Uterus (tissue), 4 donors: ENCODE results near the gene SLC25A21. TPM values are rescaled to one million over a fixed set of nuclear protein-coding genes. Genes with fewer than 3 reads are reported as not detected.

Experiments
- DNase-seq, 2 donors: peaks; one replicate each; pipeline ENCODE4 v3.0.0-alpha.2; 2019 to 2020
- H3K27ac ChIP-seq, 2 donors: fragments of 200-600 bp; sonication (generic); 1 replicate in 1 of 2; 2 replicates in 1 of 2; pipeline ENCODE4 v1.5.1; 2016 to 2018
- H3K27me3 ChIP-seq, 2 donors: fragments of 200-600 bp; sonication (generic); one replicate each; pipeline ENCODE4 v1.5.1; 2018 to 2019; ENCODE audit warnings: control low read depth in 1 of 2
- H3K36me3 ChIP-seq, 2 donors: fragments of 200-600 bp; sonication (generic); one replicate each; pipeline ENCODE4 v1.5.1; 2019; ENCODE audit warnings: control low read depth in 1 of 2
- H3K4me1 ChIP-seq, 2 donors: fragments of 200-600 bp; sonication (generic); one replicate each; pipeline ENCODE4 v1.5.1; 2018 to 2019; ENCODE audit warnings: control low read depth in 1 of 2
- H3K4me3 ChIP-seq, 2 donors: fragments of 200-600 bp; sonication (generic); 1 replicate in 1 of 2; 2 replicates in 1 of 2; pipeline ENCODE4 v1.5.1; 2018 to 2019; ENCODE audit warnings: mild to moderate bottlenecking in 1 of 2
- H3K9me3 ChIP-seq, 2 donors: fragments of 200-600 bp; sonication (generic); one replicate each; pipeline ENCODE4 v1.5.1; 2019; ENCODE audit warnings: control low read depth in 1 of 2
- CTCF ChIP-seq, 4 experiments: fragments of 200-600 bp in 2 of 4; fragments of 450-650 bp in 2 of 4; sonication (generic) in 2 of 4; IDR thresholded peaks; one replicate each; pipeline ENCODE4 v1.5.1; 2016 to 2019; ENCODE audit warnings: antibody characterized with exemption in 4 of 4, mild to moderate bottlenecking in 2 of 4, moderate library complexity in 1 of 4
- POLR2A ChIP-seq, 2 donors: fragments of 450-650 bp; IDR thresholded peaks; one replicate each; pipeline ENCODE4 v1.6.1; 2016; ENCODE audit warnings: antibody characterized with exemption in 2 of 2, mild to moderate bottlenecking in 1 of 2, moderate library complexity in 1 of 2
- intact Hi-C: fragments of 100-400 bp; cut with DNase I; formaldehyde crosslinking; loops from one replicate; pipeline ENCODE4 v1.15.1; 2023; ENCODE audit warnings: low total_unique reads
- total RNA-seq, 4 donors: library from RNA; depleted of rRNA in 3 of 4; stranded (reverse); fragments of >200 nt in 3 of 4; gene quantifications; one replicate each; pipeline versions ENCODE4 v1.1.0 to v1.2.4, GENCODE V29; 2014 to 2023
- donor health status: DM: yes; HTN: yes; CAD: no.

SLC25A21 gene
- total RNA-seq, 4 donors from 2014 or later = under 0.01 to 3.0 (median 2.0) TPM; not detected in 1

- no peaks in the 10 kb centered on the region for H3K9me3 ChIP-seq
- no peak overlapping the region for H3K27ac ChIP-seq
- DNase-seq = no peak
- no peaks in the 10 kb centered on the region for H3K27me3 ChIP-seq
- H3K36me3 ChIP-seq = no peaks in the 10 kb centered on the region
- H3K4me1 ChIP-seq = no peaks in the 10 kb centered on the region
- TF ChIP-seq POLR2A (IDR thresholded peaks at IDR 0.05) (no peak), CTCF (IDR thresholded peaks at IDR 0.05) (no peak)
- H3K4me3 ChIP-seq = no peak overlapping the region
- intact Hi-C loops = no loop called here
Measured at GRCh38 chr14:37203423-37203822, 31.0 kb upstream of the SLC25A21 start.

GRCh38 chr14:37202812-37203211, 30.4 kb upstream of the SLC25A21 start:
- TF ChIP-seq POLR2A (IDR thresholded peaks at IDR 0.05) = no peak
- no peak for TF ChIP-seq CTCF (IDR thresholded peaks at IDR 0.05)
- intact Hi-C loops = no loop called here
- Histone ChIP-seq H3K9me3 (no peaks in the 10 kb centered on the region), H3K36me3 (no peaks in the 10 kb centered on the region), H3K27me3 (no peaks in the 10 kb centered on the region), H3K4me1 (no peaks in the 10 kb centered on the region), H3K4me3 (no peak overlapping the region), H3K27ac (no peak overlapping the region)
- no peak for DNase-seq

GRCh38 chr14:37202265-37202664, 29.9 kb upstream of the SLC25A21 start:
- intact Hi-C loops = no loop called here

GRCh38 chr14:37201724-37202123, 29.3 kb upstream of the SLC25A21 start:
- DNase-seq = no peak

More at GRCh38 chr14:37202265-37202664, 29.9 kb upstream of the SLC25A21 start:
- Histone ChIP-seq H3K36me3 (no peaks in the 10 kb centered on the region), H3K9me3 (no peaks in the 10 kb centered on the region), H3K4me1 (no peaks in the 10 kb centered on the region), H3K27me3 (no peaks in the 10 kb centered on the region), H3K4me3 (no peak overlapping the region), H3K27ac (no peak overlapping the region)
- TF ChIP-seq CTCF (IDR thresholded peaks at IDR 0.05) (no peak), POLR2A (IDR thresholded peaks at IDR 0.05) (no peak)
- no peak for DNase-seq

GRCh38 chr14:37198907-37199306, 26.5 kb upstream of the SLC25A21 start:
- intact Hi-C loops = no loop called here
- H3K27ac ChIP-seq = peak overlapping the region in 1 of 2 donors; percentile 88
- H3K4me3 ChIP-seq = no peak overlapping the region
- TF ChIP-seq POLR2A (IDR thresholded peaks at IDR 0.05) (no peak), CTCF (IDR thresholded peaks at IDR 0.05) (no peak)
- H3K36me3 ChIP-seq = no peaks in the 10 kb centered on the region
- H3K9me3 ChIP-seq = no peaks in the 10 kb centered on the region
- DNase-seq = no peak
- no peaks in the 10 kb centered on the region for H3K27me3 ChIP-seq
- no peaks in the 10 kb centered on the region for H3K4me1 ChIP-seq

More at GRCh38 chr14:37201724-37202123, 29.3 kb upstream of the SLC25A21 start:
- intact Hi-C loops = no loop called here
- H3K36me3 ChIP-seq = no peaks in the 10 kb centered on the region
- H3K27me3 ChIP-seq = no peaks in the 10 kb centered on the region
- H3K4me1 ChIP-seq = no peaks in the 10 kb centered on the region
- H3K9me3 ChIP-seq = no peaks in the 10 kb centered on the region
- H3K4me3 ChIP-seq = no peak overlapping the region
- no peak overlapping the region for H3K27ac ChIP-seq
- no peak for TF ChIP-seq CTCF (IDR thresholded peaks at IDR 0.05)
- no peak for TF ChIP-seq POLR2A (IDR thresholded peaks at IDR 0.05)
